ENCODE results near the gene MAP3K12. TPM values are rescaled to one million over a fixed set of nuclear protein-coding genes. Genes with fewer than 3 reads are reported as not detected.

The MAP3K12 gene
- total RNA-seq, 1 donor from 2014 or later = 17.2 TPM

DNA sequence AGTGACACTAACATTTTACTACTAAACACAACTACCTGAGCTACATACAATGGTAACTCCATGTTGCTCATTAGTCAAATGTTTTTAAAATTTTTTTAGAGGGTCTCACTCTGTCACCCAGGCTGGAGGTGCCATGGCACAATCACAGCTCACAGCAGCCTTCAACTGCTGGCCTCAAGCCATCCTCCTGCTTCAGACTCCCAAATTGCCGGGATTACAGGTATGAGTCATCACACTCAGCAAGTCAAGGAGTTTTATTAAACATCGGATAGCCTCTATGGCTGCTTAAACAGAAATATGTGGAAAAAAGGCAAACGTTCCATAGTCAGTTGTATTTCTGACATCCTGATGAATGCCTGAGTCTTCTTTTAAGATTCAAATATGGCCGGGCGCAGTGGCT is 19.1 kb upstream of the MAP3K12 start:
- no peaks in the 10 kb centered on the region for H3K9me3 Mint-ChIP-seq
- H3K4me1 ChIP-seq = no peaks in the 10 kb centered on the region
- H3K4me3 Mint-ChIP-seq = no peak overlapping the region
- no peak for DNase-seq (ENCODE audit: low spot score)
- TF ChIP-seq EZH2 (IDR thresholded peaks at IDR 0.05) (no peak), EZH2phosphoT487 (IDR thresholded peaks at IDR 0.05) (no peak)
- TF ChIP-seq, protein P1, sequence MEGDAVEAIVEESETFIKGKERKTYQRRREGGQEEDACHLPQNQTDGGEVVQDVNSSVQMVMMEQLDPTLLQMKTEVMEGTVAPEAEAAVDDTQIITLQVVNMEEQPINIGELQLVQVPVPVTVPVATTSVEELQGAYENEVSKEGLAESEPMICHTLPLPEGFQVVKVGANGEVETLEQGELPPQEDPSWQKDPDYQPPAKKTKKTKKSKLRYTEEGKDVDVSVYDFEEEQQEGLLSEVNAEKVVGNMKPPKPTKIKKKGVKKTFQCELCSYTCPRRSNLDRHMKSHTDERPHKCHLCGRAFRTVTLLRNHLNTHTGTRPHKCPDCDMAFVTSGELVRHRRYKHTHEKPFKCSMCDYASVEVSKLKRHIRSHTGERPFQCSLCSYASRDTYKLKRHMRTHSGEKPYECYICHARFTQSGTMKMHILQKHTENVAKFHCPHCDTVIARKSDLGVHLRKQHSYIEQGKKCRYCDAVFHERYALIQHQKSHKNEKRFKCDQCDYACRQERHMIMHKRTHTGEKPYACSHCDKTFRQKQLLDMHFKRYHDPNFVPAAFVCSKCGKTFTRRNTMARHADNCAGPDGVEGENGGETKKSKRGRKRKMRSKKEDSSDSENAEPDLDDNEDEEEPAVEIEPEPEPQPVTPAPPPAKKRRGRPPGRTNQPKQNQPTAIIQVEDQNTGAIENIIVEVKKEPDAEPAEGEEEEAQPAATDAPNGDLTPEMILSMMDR (IDR thresholded peaks at IDR 0.05) = no peak
- no peak overlapping the region for H3K4me2 ChIP-seq
- no peak overlapping the region for H3K27ac Mint-ChIP-seq
- H3K27ac ChIP-seq = no peak overlapping the region
- peaks cover 22% of the 10 kb centered on the region for H3K36me3 Mint-ChIP-seq
- H3K4me1 Mint-ChIP-seq = no peaks in the 10 kb centered on the region
- no peak overlapping the region for H3K4me3 ChIP-seq
- H3K36me3 ChIP-seq = no peaks in the 10 kb centered on the region
- H3K9me3 ChIP-seq (ENCODE audit: low read depth) = no peaks in the 10 kb centered on the region
- H3K27me3 Mint-ChIP-seq (ENCODE audit: insufficient read depth, low read depth) = no peaks in the 10 kb centered on the region
- no peaks in the 10 kb centered on the region for H3K79me2 ChIP-seq (ENCODE audit: low read depth)
- no peaks in the 10 kb centered on the region for H3F3A ChIP-seq (ENCODE audit: low read depth)
- H2AFZ ChIP-seq (replicated peaks) = no peak overlapping the region
- H3K9ac ChIP-seq = no peak overlapping the region
- no peaks in the 10 kb centered on the region for H4K20me1 ChIP-seq (ENCODE audit: low read depth)
- no peaks in the 10 kb centered on the region for H3K27me3 ChIP-seq

DNA sequence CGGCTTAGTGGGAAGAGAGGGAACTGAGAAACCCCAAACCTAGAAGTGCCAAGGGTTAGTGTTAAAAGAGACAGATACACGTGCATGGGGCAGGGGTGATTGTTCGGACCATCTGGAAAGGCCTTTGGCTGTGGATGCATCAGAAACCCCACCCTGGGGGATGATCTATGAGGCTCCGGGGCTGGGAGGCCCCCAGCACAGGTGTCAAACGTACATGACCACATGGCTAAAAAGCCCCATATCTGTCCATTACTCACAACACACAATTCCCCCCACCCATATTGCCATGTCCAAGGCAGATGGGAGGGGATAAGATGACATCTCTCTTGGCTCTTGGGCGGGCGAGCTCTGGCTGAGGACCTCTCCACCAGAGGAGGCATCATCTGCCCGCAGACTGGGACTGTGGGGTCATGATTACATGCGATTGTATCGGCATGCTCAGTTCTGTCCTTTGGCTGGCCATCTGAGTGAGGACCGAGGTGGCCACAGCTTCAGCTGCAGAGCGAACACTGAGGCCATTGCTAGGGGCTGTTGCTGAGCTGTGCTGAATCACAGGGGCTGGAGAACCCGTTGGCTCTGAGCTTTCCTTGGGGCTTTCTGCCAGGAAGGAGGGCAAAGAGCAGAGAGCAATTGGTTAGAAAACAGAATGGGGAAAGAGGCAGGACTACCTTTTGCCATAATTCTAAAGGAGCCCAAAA is 17.6 kb upstream of the MAP3K12 start:
- TF ChIP-seq EZH2phosphoT487 (IDR thresholded peaks at IDR 0.05) (no peak), EZH2 (IDR thresholded peaks at IDR 0.05) (no peak)
- TF ChIP-seq, protein P1 (IDR thresholded peaks at IDR 0.05) = no peak
- no peak overlapping the region for H3K27ac Mint-ChIP-seq
- no peaks in the 10 kb centered on the region for H3F3A ChIP-seq (ENCODE audit: low read depth)

DNA sequence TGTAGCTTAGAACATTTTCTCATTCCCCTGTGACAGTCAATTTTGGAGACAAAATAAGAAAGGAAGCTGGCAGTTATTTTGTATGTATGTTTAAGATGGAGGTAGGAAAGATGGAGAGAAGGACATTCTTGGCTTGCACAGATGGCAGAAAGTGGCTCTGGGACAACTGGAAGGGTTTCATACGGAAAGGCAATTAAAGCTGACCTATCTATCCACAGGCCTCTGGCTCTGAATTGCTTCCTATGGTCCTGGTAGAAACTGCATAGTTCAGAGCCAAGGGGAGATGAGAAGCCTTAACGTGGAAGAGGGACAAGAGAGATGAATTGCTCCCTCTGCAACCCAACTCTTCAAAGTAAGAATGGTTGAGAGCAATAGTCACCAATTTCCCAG is 16.0 kb upstream of the MAP3K12 start:
- H3K4me2 ChIP-seq = no peak overlapping the region
- H3K27me3 Mint-ChIP-seq (ENCODE audit: insufficient read depth, low read depth) = no peaks in the 10 kb centered on the region
- no peaks in the 10 kb centered on the region for H4K20me1 ChIP-seq (ENCODE audit: low read depth)
- TF ChIP-seq, protein P1 (IDR thresholded peaks at IDR 0.05) = no peak
- TF ChIP-seq EZH2 (IDR thresholded peaks at IDR 0.05) = no peak
- TF ChIP-seq EZH2phosphoT487 (IDR thresholded peaks at IDR 0.05) = no peak
- no peaks in the 10 kb centered on the region for H3K9me3 ChIP-seq (ENCODE audit: low read depth)
- no peak for DNase-seq (ENCODE audit: low spot score)
- no peaks in the 10 kb centered on the region for H3K36me3 ChIP-seq
- H3K27ac Mint-ChIP-seq = no peak overlapping the region
- H3K36me3 Mint-ChIP-seq = peaks cover 8% of the 10 kb centered on the region
- H3K4me3 ChIP-seq = no peak overlapping the region
- no peaks in the 10 kb centered on the region for H3K4me1 ChIP-seq
- no peaks in the 10 kb centered on the region for H3K4me1 Mint-ChIP-seq
- H3K4me3 Mint-ChIP-seq = no peak overlapping the region
- no peaks in the 10 kb centered on the region for H3F3A ChIP-seq (ENCODE audit: low read depth)
- H3K79me2 ChIP-seq (ENCODE audit: low read depth) = no peaks in the 10 kb centered on the region
- no peaks in the 10 kb centered on the region for H3K27me3 ChIP-seq
- H2AFZ ChIP-seq (replicated peaks) = no peak overlapping the region
- no peaks in the 10 kb centered on the region for H3K9me3 Mint-ChIP-seq
- H3K27ac ChIP-seq = no peak overlapping the region
- H3K9ac ChIP-seq = no peak overlapping the region

More for the DNA sequence above, 17.6 kb upstream of the MAP3K12 start:
- Histone ChIP-seq H3K9me3 (ENCODE audit: low read depth) (no peaks in the 10 kb centered on the region), H3K27ac (no peak overlapping the region), H3K36me3 (no peaks in the 10 kb centered on the region), H3K79me2 (ENCODE audit: low read depth) (no peaks in the 10 kb centered on the region), H3K9ac (no peak overlapping the region), H3K4me3 (no peak overlapping the region), H3K4me1 (no peaks in the 10 kb centered on the region), H3K27me3 (no peaks in the 10 kb centered on the region), H3K4me2 (no peak overlapping the region), H2AFZ (replicated peaks) (no peak overlapping the region), H4K20me1 (ENCODE audit: low read depth) (no peaks in the 10 kb centered on the region)
- H3K27me3 Mint-ChIP-seq (ENCODE audit: insufficient read depth, low read depth) = no peaks in the 10 kb centered on the region
- DNase-seq (ENCODE audit: low spot score) = no peak
- peaks cover 17% of the 10 kb centered on the region for H3K36me3 Mint-ChIP-seq
- H3K4me3 Mint-ChIP-seq = no peak overlapping the region
- H3K4me1 Mint-ChIP-seq = no peaks in the 10 kb centered on the region
- no peaks in the 10 kb centered on the region for H3K9me3 Mint-ChIP-seq

Measured in neural progenitor cell (in vitro differentiated cells).